SK-N-SH (cell line): ENCODE measurements around the gene NPC2. TPM values are rescaled to one million over a fixed set of nuclear protein-coding genes. Genes with fewer than 3 reads are reported as not detected.

Experiments
- CTCF ChIA-PET: fragments of 300-600, 350-600 bp; formaldehyde crosslinking; extraction: SDS; loops from one replicate; lab custom pipeline; 2021; lab: Yijun Ruan, JAX
- POLR2A ChIA-PET: fragments of 350-600 bp; sonication (Branson Sonifier 250); formaldehyde crosslinking; extraction: SDS; loops from one replicate; lab custom pipeline; 2020; ENCODE audit warnings: antibody characterized with exemption, inconsistent platforms; lab: Yijun Ruan, JAX
- DNase-seq: peaks from one replicate; pipeline ENCODE4 v3.0.0; 2012
- H2AFZ ChIP-seq: fragments of 200-600 bp; sonication (generic); 2 replicates; pipeline ENCODE4 v1.8.1; 2016; ENCODE audit warnings: antibody characterized with exemption, mild to moderate bottlenecking, low read depth
- H3F3A ChIP-seq: fragments of 200-600 bp; sonication (generic); replicated peaks from 2 replicates; pipeline ENCODE3; 2016; ENCODE audit warnings: antibody characterized with exemption, mild to moderate bottlenecking; ENCODE audit not compliant: insufficient read depth
- H3K27ac ChIP-seq, 2 experiments: fragments of 200-500 bp in 1 of 2; fragments of 200-600 bp in 1 of 2; sonication (Bioruptor generic) in 1 of 2; sonication (generic), shearing (Covaris generic) in 1 of 2; 2 replicates each; pipeline versions ENCODE4 v1.5.1 to v1.6.1; 2014 to 2016; ENCODE audit warnings: low read depth in 2 of 2, inconsistent platforms in 1 of 2, low read length in 1 of 2, mild to moderate bottlenecking in 1 of 2, mixed read lengths in 1 of 2
- H3K27me3 ChIP-seq: fragments of 200-600 bp; sonication (generic), shearing (Covaris generic); 2 replicates; pipeline ENCODE4 v1.6.1; 2016; ENCODE audit warnings: mixed run types; ENCODE audit not compliant: insufficient read depth
- H3K36me3 ChIP-seq, 2 experiments: fragments of 200-500 bp in 1 of 2; fragments of 200-600 bp in 1 of 2; sonication (Bioruptor generic) in 1 of 2; sonication (generic) in 1 of 2; replicated peaks in 1 of 2; 2 replicates each; pipeline versions ENCODE3 to v1.5.1; 2014 to 2016; ENCODE audit warnings: low read length in 1 of 2, mild to moderate bottlenecking in 1 of 2; ENCODE audit not compliant: insufficient read depth in 2 of 2, control insufficient read depth in 1 of 2
- H3K4me1 ChIP-seq, 2 experiments: fragments of 200-500 bp in 1 of 2; fragments of 200-600 bp in 1 of 2; sonication (Bioruptor generic) in 1 of 2; sonication (generic), shearing (Covaris generic) in 1 of 2; 2 replicates each; pipeline versions ENCODE4 v1.5.1 to v1.6.1; 2014 to 2016; ENCODE audit warnings: low read depth in 1 of 2, low read length in 1 of 2, mixed run types in 1 of 2; ENCODE audit not compliant: insufficient read depth in 2 of 2, control insufficient read depth in 1 of 2
- H3K4me2 ChIP-seq: fragments of 200-600 bp; sonication (generic), shearing (Covaris generic); 2 replicates; pipeline ENCODE4 v1.6.1; 2017; ENCODE audit warnings: mixed run types
- H3K4me3 ChIP-seq, 2 experiments: fragments of 200-500 bp in 1 of 2; fragments of 200-600 bp in 1 of 2; sonication (Bioruptor generic) in 1 of 2; sonication (generic), shearing (Covaris generic) in 1 of 2; 2 replicates each; pipeline versions ENCODE4 v1.5.1 to v1.8.1; 2014 to 2016; ENCODE audit warnings: low read depth in 2 of 2, inconsistent platforms in 1 of 2, low read length in 1 of 2, mild to moderate bottlenecking in 1 of 2, mixed read lengths in 1 of 2, moderate library complexity in 1 of 2
- H3K79me2 ChIP-seq: fragments of 200-600 bp; sonication (generic); 2 replicates; pipeline ENCODE4 v1.8.1; 2017; ENCODE audit warnings: mild to moderate bottlenecking; ENCODE audit not compliant: insufficient read depth
- H3K9ac ChIP-seq: fragments of 200-600 bp; sonication (generic); 2 replicates; pipeline ENCODE4 v1.6.1; 2017; ENCODE audit warnings: mixed run types
- H3K9me2 ChIP-seq: fragments of 200-600 bp; sonication (generic); 2 replicates; pipeline ENCODE4 v1.6.1; 2017; ENCODE audit warnings: mixed run types
- H3K9me3 ChIP-seq: fragments of 200-600 bp; sonication (generic); 2 replicates; pipeline ENCODE4 v1.6.1; 2017; ENCODE audit warnings: mixed run types, mild to moderate bottlenecking, moderate library complexity
- H4K20me1 ChIP-seq: fragments of 200-600 bp; sonication (generic); 2 replicates; pipeline ENCODE4 v1.6.1; 2017; ENCODE audit warnings: mild to moderate bottlenecking, mixed run types; ENCODE audit not compliant: insufficient read depth
- EP300 ChIP-seq, 2 experiments: IDR thresholded peaks; 2 replicates each; pipeline versions ENCODE4 v1.4.0 to v1.6.1; 2012; ENCODE audit warnings: borderline replicate concordance in 1 of 2, low read depth in 1 of 2, low read length in 1 of 2
- EZH2phosphoT487 ChIP-seq: fragments of 200-600 bp; sonication (generic); IDR thresholded peaks from 2 replicates; pipeline ENCODE4 v1.6.1; 2017; ENCODE audit warnings: low read depth, mixed run types, mild to moderate bottlenecking, antibody characterized with exemption, moderate library complexity, borderline replicate concordance
- FOSL2 ChIP-seq: IDR thresholded peaks from 2 replicates; pipeline ENCODE4 v1.4.0; 2012; ENCODE audit warnings: low read depth, mild to moderate bottlenecking, moderate library complexity, borderline replicate concordance
- GATA2 ChIP-seq: sonication (generic); formaldehyde crosslinking; IDR thresholded peaks from 2 replicates; pipeline ENCODE4 v1.5.0; 2020; ENCODE audit warnings: mild to moderate bottlenecking, missing genetic modification reagents
- MXI1 ChIP-seq: IDR thresholded peaks from 2 replicates; pipeline ENCODE4 v1.6.1; 2012; ENCODE audit warnings: mild to moderate bottlenecking, low read depth, low read length, improper control_type of control experiment
- NFIC ChIP-seq: IDR thresholded peaks from 2 replicates; pipeline ENCODE4 v1.4.0; 2012; ENCODE audit warnings: borderline replicate concordance
- SIN3A ChIP-seq: IDR thresholded peaks from 2 replicates; pipeline ENCODE4 v1.6.1; 2012; ENCODE audit warnings: low read depth, mild to moderate bottlenecking, low read length, moderate library complexity, borderline replicate concordance
- TAF1 ChIP-seq: IDR thresholded peaks from 2 replicates; pipeline ENCODE4 v1.6.1; 2012; ENCODE audit warnings: low read depth, mild to moderate bottlenecking, low read length, moderate library complexity, borderline replicate concordance
- TCF12 ChIP-seq: IDR thresholded peaks from 2 replicates; pipeline ENCODE4 v1.4.0; 2012
- TEAD4 ChIP-seq: IDR thresholded peaks from 2 replicates; pipeline ENCODE4 v1.4.0; 2012; ENCODE audit warnings: mild to moderate bottlenecking, borderline replicate concordance; ENCODE audit not compliant: insufficient read depth
- WGBS: methylation state at CpG from one replicate; pipeline ENCODE4 v1.1.6; 2017; ENCODE audit warnings: low lambda C conversion rate; 5-methylcytosine and 5-hydroxymethylcytosine counted together
- polyA plus RNA-seq, 3 experiments: library from polyadenylated mRNA; depleted of rRNA; stranded (reverse); fragments of >200 nt; gene quantifications; 2 replicates each; pipeline ENCODE4 v1.2.3, GENCODE V29; 2012
- TF ChIP-seq, protein P1 (sequence below): fragments of 200-600 bp; sonication (generic); IDR thresholded peaks from 2 replicates; pipeline ENCODE4 v1.6.1; 2017; ENCODE audit warnings: antibody characterized with exemption, mild to moderate bottlenecking, moderate library complexity
- TF ChIP-seq, protein P2 (sequence below): IDR thresholded peaks from 2 replicates; pipeline ENCODE4 v1.6.1; 2012; ENCODE audit warnings: mild to moderate bottlenecking, low read depth, low read length, moderate library complexity
- TF ChIP-seq, protein P3 (sequence below): IDR thresholded peaks from 2 replicates; pipeline ENCODE4; 2012
- TF ChIP-seq, protein P4 (sequence below): IDR thresholded peaks from 2 replicates; pipeline ENCODE4 v1.4.0; 2012; ENCODE audit warnings: low read depth, borderline replicate concordance

Gene NPC2
- polyA plus RNA-seq, 1 of the 3 experiments (the other 2 are of a cell fraction) = 522 TPM

DNA sequence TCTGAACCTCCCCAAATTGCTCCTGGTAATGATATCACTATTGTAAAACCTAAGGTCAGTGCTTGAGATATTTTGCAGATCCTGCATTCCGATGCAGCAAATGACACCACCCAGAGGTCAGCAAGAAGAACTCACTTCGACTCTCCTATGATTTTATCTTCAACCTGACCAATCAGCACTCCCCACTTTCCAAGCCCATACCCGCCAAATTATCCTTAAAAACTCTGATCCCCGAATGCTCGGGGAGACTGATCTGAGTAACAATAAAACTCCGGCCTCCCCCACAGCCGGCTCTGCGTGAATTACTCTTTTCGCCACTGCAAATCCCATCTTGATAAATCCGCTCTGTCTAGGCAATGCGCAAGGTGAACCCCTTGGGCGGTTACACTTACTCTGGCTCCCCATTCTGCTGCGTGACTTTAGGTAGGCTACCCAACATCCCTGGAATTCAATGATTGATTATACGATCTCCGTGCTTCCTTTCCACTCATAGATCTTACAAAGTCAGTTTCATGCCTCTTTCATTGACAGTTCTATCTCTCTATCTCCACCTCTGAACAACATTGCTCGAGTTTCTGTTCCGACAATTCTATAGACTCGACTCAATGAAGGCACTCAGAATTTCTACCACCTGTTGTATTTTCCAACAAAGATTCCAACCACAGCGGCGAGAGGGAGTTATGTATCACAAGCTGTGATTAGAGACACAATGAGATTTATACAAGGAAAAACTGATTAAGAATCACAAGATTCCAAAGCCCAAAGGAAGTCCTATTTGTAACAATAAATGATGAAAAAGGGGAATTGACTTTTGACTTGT, 939 bp downstream of the NPC2 start (continued):
- TF ChIP-seq, protein P1, sequence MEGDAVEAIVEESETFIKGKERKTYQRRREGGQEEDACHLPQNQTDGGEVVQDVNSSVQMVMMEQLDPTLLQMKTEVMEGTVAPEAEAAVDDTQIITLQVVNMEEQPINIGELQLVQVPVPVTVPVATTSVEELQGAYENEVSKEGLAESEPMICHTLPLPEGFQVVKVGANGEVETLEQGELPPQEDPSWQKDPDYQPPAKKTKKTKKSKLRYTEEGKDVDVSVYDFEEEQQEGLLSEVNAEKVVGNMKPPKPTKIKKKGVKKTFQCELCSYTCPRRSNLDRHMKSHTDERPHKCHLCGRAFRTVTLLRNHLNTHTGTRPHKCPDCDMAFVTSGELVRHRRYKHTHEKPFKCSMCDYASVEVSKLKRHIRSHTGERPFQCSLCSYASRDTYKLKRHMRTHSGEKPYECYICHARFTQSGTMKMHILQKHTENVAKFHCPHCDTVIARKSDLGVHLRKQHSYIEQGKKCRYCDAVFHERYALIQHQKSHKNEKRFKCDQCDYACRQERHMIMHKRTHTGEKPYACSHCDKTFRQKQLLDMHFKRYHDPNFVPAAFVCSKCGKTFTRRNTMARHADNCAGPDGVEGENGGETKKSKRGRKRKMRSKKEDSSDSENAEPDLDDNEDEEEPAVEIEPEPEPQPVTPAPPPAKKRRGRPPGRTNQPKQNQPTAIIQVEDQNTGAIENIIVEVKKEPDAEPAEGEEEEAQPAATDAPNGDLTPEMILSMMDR = peak; percentile 52

DNA sequence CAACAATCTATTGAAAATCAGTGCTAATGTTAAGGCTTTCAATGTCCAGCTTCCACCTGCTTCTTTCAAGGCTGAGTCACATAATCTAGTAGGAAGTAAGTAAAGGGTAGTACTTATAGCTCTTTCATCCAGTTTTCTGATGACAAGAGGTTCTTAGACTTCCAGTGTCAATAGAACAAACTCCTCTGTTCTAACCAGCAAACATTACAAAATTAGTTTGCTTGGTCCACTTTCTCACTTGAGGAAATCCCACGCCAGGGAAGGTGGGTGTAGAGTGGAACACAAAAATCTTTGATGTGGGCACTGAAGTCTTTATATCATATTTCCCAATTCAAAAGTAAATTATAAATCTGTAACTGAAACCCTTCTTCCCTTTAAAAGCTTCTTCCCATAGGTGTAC, 2.6 kb downstream of the NPC2 start:
- Histone ChIP-seq H3K4me2 (no peak overlapping the region), H3F3A (peaks cover 32% of the 10 kb centered on the region), H3K9me2 (no peaks in the 10 kb centered on the region), H3K9me3 (no peaks in the 10 kb centered on the region), H3K36me3 (peaks cover 4% of the 10 kb centered on the region in 2 experiments), H3K27me3 (no peaks in the 10 kb centered on the region), H4K20me1 (no peaks in the 10 kb centered on the region), H3K9ac (no peak overlapping the region), H3K27ac (no peak overlapping the region), H3K4me3 (no peak overlapping the region), H2AFZ (no peak overlapping the region), H3K79me2 (peaks cover 55% of the 10 kb centered on the region), H3K4me1 (peaks cover 13 to 19% of the 10 kb centered on the region in 2 experiments; a peak in 3 of 4 replicates)
- ChIA-PET CTCF (interaction anchor here (1.0 to 2.7 kb wide), 4 partner anchors 11 to 36 kb away, joined by 3 to 9 read pairs (median 6); no protein-coding TSS in a partner anchor), POLR2A (interaction anchor here (0.5 kb wide), 1 partner anchor 122 kb away, joined by 3 read pairs; no protein-coding TSS in a partner anchor)
- DNase-seq = no peak
- TF ChIP-seq, protein P2, sequence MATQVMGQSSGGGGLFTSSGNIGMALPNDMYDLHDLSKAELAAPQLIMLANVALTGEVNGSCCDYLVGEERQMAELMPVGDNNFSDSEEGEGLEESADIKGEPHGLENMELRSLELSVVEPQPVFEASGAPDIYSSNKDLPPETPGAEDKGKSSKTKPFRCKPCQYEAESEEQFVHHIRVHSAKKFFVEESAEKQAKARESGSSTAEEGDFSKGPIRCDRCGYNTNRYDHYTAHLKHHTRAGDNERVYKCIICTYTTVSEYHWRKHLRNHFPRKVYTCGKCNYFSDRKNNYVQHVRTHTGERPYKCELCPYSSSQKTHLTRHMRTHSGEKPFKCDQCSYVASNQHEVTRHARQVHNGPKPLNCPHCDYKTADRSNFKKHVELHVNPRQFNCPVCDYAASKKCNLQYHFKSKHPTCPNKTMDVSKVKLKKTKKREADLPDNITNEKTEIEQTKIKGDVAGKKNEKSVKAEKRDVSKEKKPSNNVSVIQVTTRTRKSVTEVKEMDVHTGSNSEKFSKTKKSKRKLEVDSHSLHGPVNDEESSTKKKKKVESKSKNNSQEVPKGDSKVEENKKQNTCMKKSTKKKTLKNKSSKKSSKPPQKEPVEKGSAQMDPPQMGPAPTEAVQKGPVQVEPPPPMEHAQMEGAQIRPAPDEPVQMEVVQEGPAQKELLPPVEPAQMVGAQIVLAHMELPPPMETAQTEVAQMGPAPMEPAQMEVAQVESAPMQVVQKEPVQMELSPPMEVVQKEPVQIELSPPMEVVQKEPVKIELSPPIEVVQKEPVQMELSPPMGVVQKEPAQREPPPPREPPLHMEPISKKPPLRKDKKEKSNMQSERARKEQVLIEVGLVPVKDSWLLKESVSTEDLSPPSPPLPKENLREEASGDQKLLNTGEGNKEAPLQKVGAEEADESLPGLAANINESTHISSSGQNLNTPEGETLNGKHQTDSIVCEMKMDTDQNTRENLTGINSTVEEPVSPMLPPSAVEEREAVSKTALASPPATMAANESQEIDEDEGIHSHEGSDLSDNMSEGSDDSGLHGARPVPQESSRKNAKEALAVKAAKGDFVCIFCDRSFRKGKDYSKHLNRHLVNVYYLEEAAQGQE = no peak
- no peak for TF ChIP-seq FOSL2
- TF ChIP-seq, protein P3, sequence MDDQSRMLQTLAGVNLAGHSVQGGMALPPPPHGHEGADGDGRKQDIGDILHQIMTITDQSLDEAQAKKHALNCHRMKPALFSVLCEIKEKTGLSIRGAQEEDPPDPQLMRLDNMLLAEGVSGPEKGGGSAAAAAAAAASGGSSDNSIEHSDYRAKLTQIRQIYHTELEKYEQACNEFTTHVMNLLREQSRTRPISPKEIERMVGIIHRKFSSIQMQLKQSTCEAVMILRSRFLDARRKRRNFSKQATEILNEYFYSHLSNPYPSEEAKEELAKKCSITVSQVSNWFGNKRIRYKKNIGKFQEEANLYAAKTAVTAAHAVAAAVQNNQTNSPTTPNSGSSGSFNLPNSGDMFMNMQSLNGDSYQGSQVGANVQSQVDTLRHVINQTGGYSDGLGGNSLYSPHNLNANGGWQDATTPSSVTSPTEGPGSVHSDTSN = no peak
- TF ChIP-seq EP300 (IDR thresholded peaks at IDR 0.05; ENCODE audit: borderline replicate concordance in 1 of 2, low read depth in 1 of 2, low read length in 1 of 2) = no peak
- no peak for TF ChIP-seq MXI1
- no peak for TF ChIP-seq TEAD4
- TF ChIP-seq SIN3A = no peak
- TF ChIP-seq, protein P4, sequence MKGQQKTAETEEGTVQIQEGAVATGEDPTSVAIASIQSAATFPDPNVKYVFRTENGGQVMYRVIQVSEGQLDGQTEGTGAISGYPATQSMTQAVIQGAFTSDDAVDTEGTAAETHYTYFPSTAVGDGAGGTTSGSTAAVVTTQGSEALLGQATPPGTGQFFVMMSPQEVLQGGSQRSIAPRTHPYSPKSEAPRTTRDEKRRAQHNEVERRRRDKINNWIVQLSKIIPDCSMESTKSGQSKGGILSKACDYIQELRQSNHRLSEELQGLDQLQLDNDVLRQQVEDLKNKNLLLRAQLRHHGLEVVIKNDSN = no peak
- no peak for TF ChIP-seq EZH2phosphoT487
- no peak for TF ChIP-seq GATA2
- TF ChIP-seq TCF12 = no peak
- TF ChIP-seq TAF1 = no peak
- TF ChIP-seq NFIC = no peak
- 100% methylated on average over 1 of the region's 1 CpG for WGBS
